ENCODE results near the gene EEF1A2. TPM values are rescaled to one million over a fixed set of nuclear protein-coding genes. Genes with fewer than 3 reads are reported as not detected.

EEF1A2 gene
- total RNA-seq, 2 experiments from 2014 or later, result 0.12 to 0.17 TPM

Other genes starting within 250 kb of the EEF1A2 start
- not detected for gene NKAIN4, start 244.6 kb downstream of the EEF1A2 start, total RNA-seq
- 10 to 100 TPM; 88.0 to 94.4 TPM for gene ARFGAP1, start 226.3 kb downstream of the EEF1A2 start, total RNA-seq
- not detected for gene COL20A1, start 205.9 kb downstream of the EEF1A2 start, total RNA-seq
- not detected for gene CHRNA4, start 137.7 kb downstream of the EEF1A2 start, total RNA-seq
- under 1 TPM; 0.10 to 0.12 TPM for gene KCNQ2, start 26.4 kb downstream of the EEF1A2 start, total RNA-seq
- gene PPDPF, start 21.7 kb upstream of the EEF1A2 start, total RNA-seq, result 100 to 1,000 TPM; 167 to 193 TPM
- gene PTK6, start 38.3 kb upstream of the EEF1A2 start, total RNA-seq, result under 1 TPM; 0.71 to 0.74 TPM
- not detected for gene SRMS, start 48.7 kb upstream of the EEF1A2 start, total RNA-seq
- gene FNDC11, start 55.1 kb upstream of the EEF1A2 start, total RNA-seq, result under 1 TPM; 0.15 to 0.57 TPM
- 100 to 1,000 TPM in 1 of 2 experiments, 10 to 100 TPM in 1; 95.5 to 107 TPM for gene HELZ2, start 75.2 kb upstream of the EEF1A2 start, total RNA-seq
- 10 to 100 TPM; 20.0 to 20.5 TPM for gene GMEB2, start 128.0 kb upstream of the EEF1A2 start, total RNA-seq
- gene STMN3, start 154.3 kb upstream of the EEF1A2 start, total RNA-seq, result 10 to 100 TPM; 49.4 to 54.4 TPM
- 10 to 100 TPM; 53.3 to 58.9 TPM for gene RTEL1, start 159.2 kb upstream of the EEF1A2 start, total RNA-seq
- 1 to 10 TPM in 1 of 2 experiments, not detected in 1; 1.0 TPM for gene TNFRSF6B, start 197.6 kb upstream of the EEF1A2 start, total RNA-seq
- 10 to 100 TPM; 52.7 to 64.5 TPM for gene ARFRP1, start 208.9 kb upstream of the EEF1A2 start, total RNA-seq
- 10 to 100 TPM; 37.3 to 43.3 TPM for gene ZGPAT, start 209.0 kb upstream of the EEF1A2 start, total RNA-seq
- 100 to 1,000 TPM; 253 to 302 TPM for gene LIME1, start 237.6 kb upstream of the EEF1A2 start, total RNA-seq
- 100 to 1,000 TPM; 105 to 129 TPM for gene SLC2A4RG, start 240.7 kb upstream of the EEF1A2 start, total RNA-seq